ENCODE data around the gene CIROP. TPM values are rescaled to one million over a fixed set of nuclear protein-coding genes. Genes with fewer than 3 reads are reported as not detected.

The CIROP gene
- total RNA-seq, 1 experiment from 2014 or later = not detected

- Mint-ChIP-seq H3K27me3 (ENCODE audit: insufficient read depth, unreplicated experiment) (no peaks in the 10 kb centered on the region), H3K9me3 (ENCODE audit: unreplicated experiment) (no peaks in the 10 kb centered on the region), H3K4me3 (ENCODE audit: unreplicated experiment) (no peak overlapping the region), H3K27ac (ENCODE audit: low read depth, unreplicated experiment) (no peak overlapping the region), H3K36me3 (ENCODE audit: insufficient read depth, unreplicated experiment) (no peaks in the 10 kb centered on the region), H3K4me1 (ENCODE audit: insufficient read depth, unreplicated experiment) (peaks cover 13% of the 10 kb centered on the region)
- ChIA-PET CTCF (interaction anchor here (0.6 to 20.7 kb wide), 5 partner anchors 13 to 72 kb away, joined by 3 to 766 read pairs (median 6); partner anchors contain the start of genes ACIN1, C14orf119 and SLC7A8), POLR2A (interaction anchor here (2.6 kb wide), 1 partner anchor 19 kb away, joined by 10 read pairs; the partner anchor contains the start of genes ACIN1 and C14orf119)
- TF ChIP-seq, protein P1, sequence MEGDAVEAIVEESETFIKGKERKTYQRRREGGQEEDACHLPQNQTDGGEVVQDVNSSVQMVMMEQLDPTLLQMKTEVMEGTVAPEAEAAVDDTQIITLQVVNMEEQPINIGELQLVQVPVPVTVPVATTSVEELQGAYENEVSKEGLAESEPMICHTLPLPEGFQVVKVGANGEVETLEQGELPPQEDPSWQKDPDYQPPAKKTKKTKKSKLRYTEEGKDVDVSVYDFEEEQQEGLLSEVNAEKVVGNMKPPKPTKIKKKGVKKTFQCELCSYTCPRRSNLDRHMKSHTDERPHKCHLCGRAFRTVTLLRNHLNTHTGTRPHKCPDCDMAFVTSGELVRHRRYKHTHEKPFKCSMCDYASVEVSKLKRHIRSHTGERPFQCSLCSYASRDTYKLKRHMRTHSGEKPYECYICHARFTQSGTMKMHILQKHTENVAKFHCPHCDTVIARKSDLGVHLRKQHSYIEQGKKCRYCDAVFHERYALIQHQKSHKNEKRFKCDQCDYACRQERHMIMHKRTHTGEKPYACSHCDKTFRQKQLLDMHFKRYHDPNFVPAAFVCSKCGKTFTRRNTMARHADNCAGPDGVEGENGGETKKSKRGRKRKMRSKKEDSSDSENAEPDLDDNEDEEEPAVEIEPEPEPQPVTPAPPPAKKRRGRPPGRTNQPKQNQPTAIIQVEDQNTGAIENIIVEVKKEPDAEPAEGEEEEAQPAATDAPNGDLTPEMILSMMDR (IDR thresholded peaks at IDR 0.05; ENCODE audit: unreplicated experiment) = no peak
- BruUV-seq (replicated peaks) = no TSS peak
- DNase-seq (ENCODE audit: unreplicated experiment) = no peak
- intact Hi-C loops (cut with micrococcal nuclease) = no loop called here
Observed at GRCh38 chr14:23114120-23114458, 9.3 kb upstream of the CIROP start.

- ChIA-PET POLR2A (interaction anchor here (2.6 kb wide), 1 partner anchor 19 kb away, joined by 10 read pairs; the partner anchor contains the start of genes ACIN1 and C14orf119), CTCF (interaction anchor here (0.6 to 20.7 kb wide), 10 partner anchors 7 to 80 kb away, joined by 3 to 766 read pairs (median 5); partner anchors contain the start of genes ACIN1, C14orf119 and SLC7A8)
- Mint-ChIP-seq H3K4me3 (ENCODE audit: unreplicated experiment) (no peak overlapping the region), H3K9me3 (ENCODE audit: unreplicated experiment) (no peaks in the 10 kb centered on the region), H3K27ac (ENCODE audit: low read depth, unreplicated experiment) (no peak overlapping the region), H3K27me3 (ENCODE audit: insufficient read depth, unreplicated experiment) (no peaks in the 10 kb centered on the region), H3K4me1 (ENCODE audit: insufficient read depth, unreplicated experiment) (peaks cover 11% of the 10 kb centered on the region), H3K36me3 (ENCODE audit: insufficient read depth, unreplicated experiment) (no peaks in the 10 kb centered on the region)
- BruUV-seq (replicated peaks) = no TSS peak
- DNase-seq (ENCODE audit: unreplicated experiment) = no peak
- TF ChIP-seq, protein P1 (IDR thresholded peaks at IDR 0.05; ENCODE audit: unreplicated experiment) = no peak
- intact Hi-C loops (cut with micrococcal nuclease) = no loop called here
Observed at GRCh38 chr14:23113431-23114119, 8.8 kb upstream of the CIROP start.

GRCh38 chr14:23112359-23113178 lies 7.8 kb upstream of the CIROP start:
- no peak for DNase-seq (ENCODE audit: unreplicated experiment)
- TF ChIP-seq, protein P1 (IDR thresholded peaks at IDR 0.05; ENCODE audit: unreplicated experiment) = no peak
- H3K36me3 Mint-ChIP-seq (ENCODE audit: insufficient read depth, unreplicated experiment) = no peaks in the 10 kb centered on the region
- peaks cover 11% of the 10 kb centered on the region for H3K4me1 Mint-ChIP-seq (ENCODE audit: insufficient read depth, unreplicated experiment)
- H3K27ac Mint-ChIP-seq (ENCODE audit: low read depth, unreplicated experiment) = no peak overlapping the region
- no peaks in the 10 kb centered on the region for H3K9me3 Mint-ChIP-seq (ENCODE audit: unreplicated experiment)
- ChIA-PET CTCF (interaction anchor here (0.5 to 20.7 kb wide), 13 partner anchors 8 to 1567 kb away, joined by 3 to 766 read pairs (median 5); partner anchors contain the start of genes ACIN1, C14orf119 and SLC7A8), POLR2A (interaction anchor here (0.6 to 2.6 kb wide), 2 partner anchors 18 to 112 kb away, joined by 4 to 10 read pairs; partner anchors contain the start of genes ACIN1 and C14orf119)
- no peaks in the 10 kb centered on the region for H3K27me3 Mint-ChIP-seq (ENCODE audit: insufficient read depth, unreplicated experiment)
- no TSS peak for BruUV-seq (replicated peaks)
- intact Hi-C loops (cut with micrococcal nuclease) = no loop called here
- H3K4me3 Mint-ChIP-seq (ENCODE audit: unreplicated experiment) = no peak overlapping the region
